Stimulated activated CD4-positive, alpha-beta T cell treated with anti-CD3 and anti-CD28 coated beads, Interleukin-4, amount 100 ng/mL, for 1 hour (primary cell): Measurements from ENCODE around the gene ZDHHC3.
"Not testable (repeated sequence)": the region's sequence is repeated elsewhere in the genome, so short reads cannot be mapped to it uniquely, and the experiment has no call there.

Experiments
- DNase-seq: peaks from one replicate; pipeline ENCODE4 v3.0.0-alpha.2; 2020

The ZDHHC3 gene

GRCh38 chr3:44962621-44963393 is 13.2 kb downstream of the ZDHHC3 start:
- no peak for DNase-seq

- no peak for DNase-seq
These were observed 14.1 kb downstream of the ZDHHC3 start for GRCh38 chr3:44961888-44962287.

- DNase-seq = no peak
These were observed 15.5 kb downstream of the ZDHHC3 start for GRCh38 chr3:44960387-44961026.

GRCh38 chr3:44958386-44958785 is 17.6 kb downstream of the ZDHHC3 start:
- DNase-seq = no peak

- DNase-seq = no peak
These were observed 18.0 kb downstream of the ZDHHC3 start for GRCh38 chr3:44957986-44958385.

- no peak for DNase-seq
These were observed 20.1 kb downstream of the ZDHHC3 start for GRCh38 chr3:44955917-44956316.

DNA sequence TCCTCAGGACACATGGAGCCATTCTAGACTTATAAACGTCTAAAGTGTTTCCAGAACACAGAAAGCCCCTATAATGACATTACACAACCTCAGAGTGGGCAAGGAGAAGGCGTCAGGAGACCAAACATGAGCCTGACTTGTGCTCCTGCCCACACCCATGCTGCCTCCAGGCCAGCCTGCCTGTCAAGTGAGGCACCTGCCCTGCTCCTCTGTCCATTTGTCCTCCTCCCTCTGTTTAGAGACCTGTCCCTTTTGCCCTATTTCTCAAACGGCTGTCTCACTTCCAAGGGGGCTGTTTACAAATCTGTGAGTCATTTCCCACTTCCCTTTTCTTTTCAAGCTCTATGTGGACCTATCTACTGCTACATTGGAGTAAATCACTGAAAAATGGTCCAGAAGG is 21.0 kb downstream of the ZDHHC3 start:
- DNase-seq = no peak

- no peak for DNase-seq
These were observed 21.7 kb downstream of the ZDHHC3 start for GRCh38 chr3:44954304-44954703.

DNA sequence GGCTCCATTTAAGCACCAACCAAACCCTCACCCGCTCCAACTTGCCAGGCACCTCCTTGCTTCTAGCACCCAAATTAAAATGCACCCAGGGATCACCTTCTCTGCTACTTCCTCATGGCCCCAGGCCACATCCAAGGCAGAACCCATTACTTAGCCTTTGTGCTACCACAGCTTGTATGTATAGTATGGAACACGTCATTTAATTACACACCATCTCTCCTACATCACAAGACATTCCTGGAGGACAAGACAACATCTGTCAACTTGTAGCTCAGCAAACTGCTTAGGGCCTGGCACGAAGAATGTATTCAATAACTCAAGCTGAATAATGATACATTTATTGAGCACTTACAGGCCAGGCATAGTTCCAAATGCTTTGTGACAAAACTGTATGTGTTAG is 23.3 kb downstream of the ZDHHC3 start:
- no peak for DNase-seq

DNA sequence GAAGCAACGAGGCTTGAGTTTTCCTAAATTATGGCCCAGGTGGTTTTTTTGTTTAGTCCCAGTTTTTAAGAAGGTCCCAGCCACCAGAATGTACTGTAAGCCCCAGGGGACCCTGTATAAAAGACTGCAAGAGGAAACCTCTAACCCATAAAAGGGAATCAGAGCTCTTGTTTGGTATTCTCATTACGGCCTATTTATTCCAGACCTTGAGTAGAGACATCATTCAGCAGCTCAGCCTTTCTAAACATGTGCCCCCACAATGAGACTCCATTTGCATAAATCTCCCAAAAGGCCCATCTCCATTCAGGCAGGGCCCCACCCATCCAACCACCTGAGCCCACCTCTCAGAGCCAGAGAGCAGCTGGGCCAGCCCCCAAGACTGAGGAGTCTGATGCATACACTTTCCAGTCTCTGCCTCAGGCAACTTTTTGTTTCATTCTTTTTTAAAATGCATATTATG is 25.7 kb downstream of the ZDHHC3 start:
- no peak for DNase-seq

GRCh38 chr3:44949770-44950169 is 26.2 kb downstream of the ZDHHC3 start:
- not testable (repeated sequence) for DNase-seq

- DNase-seq = no peak
These were observed 27.7 kb downstream of the ZDHHC3 start for GRCh38 chr3:44948239-44948638.

- no peak for DNase-seq
These were observed 33.6 kb downstream of the ZDHHC3 start for GRCh38 chr3:44942202-44942921.

DNA sequence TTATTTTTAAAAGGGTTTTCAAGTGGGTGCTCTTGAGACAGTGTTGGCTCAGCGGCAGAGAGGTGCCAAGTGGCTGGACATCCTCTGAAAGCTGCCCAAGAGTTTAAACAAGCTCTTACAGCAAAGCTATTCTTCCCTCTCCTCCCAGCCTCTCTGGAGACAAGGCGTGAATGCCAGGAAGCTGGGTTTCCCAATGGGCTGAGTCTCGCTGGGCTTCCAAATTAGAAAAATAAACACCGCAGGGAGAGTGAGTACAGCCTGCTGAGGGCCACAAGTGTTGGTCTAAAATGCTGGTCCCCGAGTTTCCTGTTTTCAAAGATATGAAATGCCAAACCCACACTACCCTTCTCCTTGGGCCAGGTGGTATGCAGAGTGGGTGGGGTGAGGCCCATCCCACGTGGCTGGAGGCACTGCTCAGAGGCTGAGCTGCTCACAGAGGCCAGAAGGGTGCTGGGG is 36.4 kb downstream of the ZDHHC3 start:
- DNase-seq = no peak

- DNase-seq = no peak
These were observed 42.7 kb downstream of the ZDHHC3 start for GRCh38 chr3:44932986-44933944.

- DNase-seq = no peak
These were observed 43.7 kb downstream of the ZDHHC3 start for GRCh38 chr3:44932271-44932670.

DNA sequence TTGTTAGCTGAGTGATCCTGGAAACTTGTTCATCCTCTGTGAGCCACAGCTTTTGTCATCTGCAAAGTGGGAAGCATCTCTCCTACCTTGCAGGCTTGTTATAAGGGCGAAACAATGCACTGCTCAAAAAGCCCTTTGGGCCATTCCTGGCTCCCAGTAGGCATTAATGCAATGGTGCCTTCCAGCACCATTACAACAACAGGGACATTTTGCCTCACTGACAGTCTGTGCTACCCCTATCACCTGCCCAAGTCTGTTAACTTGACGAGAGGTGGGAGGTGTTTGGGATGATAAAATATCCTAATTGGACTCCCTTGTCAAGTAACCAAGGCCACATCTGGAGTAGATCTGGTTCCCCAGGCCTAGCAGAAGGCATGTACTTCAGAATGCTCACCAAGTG is 44.2 kb downstream of the ZDHHC3 start:
- DNase-seq = no peak

DNA sequence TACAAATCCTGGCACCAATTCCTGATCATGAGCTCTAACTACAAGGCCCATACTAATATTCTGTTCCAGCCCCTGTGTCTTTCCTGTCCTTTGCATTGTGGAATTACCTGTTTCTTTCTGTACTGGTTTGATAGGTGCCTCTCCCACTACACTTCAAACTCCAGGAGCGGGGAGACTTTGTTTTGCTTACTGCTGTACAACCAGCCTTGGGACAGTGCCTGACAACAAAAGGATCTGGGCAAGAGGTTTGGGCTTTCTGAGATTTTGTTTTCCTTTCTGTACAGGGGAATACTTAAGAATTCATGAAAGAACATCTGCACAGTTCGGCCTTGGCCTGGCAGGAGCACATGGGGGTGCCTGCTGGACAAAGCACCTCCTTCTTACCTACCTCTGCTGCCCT is 45.1 kb downstream of the ZDHHC3 start:
- DNase-seq = no peak

DNA sequence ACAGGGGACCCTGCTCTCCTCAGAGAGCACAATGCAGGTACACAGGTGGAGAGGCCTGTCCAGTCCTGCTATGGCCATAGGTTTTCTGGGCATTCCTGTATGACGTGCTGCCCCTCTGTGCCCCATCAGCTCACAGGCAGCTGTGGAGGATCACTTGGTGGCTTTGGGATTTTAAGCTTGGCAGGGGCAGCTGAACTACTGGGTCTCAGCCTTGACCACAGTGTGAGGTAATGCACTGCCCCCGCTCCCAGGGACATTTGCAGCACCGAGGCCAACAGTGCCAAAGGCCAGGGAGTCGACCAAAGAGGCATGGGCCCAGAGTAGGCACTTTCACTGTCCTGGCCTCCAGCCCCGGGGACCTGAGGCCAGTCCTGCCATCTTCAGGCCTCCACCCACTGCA is 46.2 kb downstream of the ZDHHC3 start:
- no peak for DNase-seq

DNA sequence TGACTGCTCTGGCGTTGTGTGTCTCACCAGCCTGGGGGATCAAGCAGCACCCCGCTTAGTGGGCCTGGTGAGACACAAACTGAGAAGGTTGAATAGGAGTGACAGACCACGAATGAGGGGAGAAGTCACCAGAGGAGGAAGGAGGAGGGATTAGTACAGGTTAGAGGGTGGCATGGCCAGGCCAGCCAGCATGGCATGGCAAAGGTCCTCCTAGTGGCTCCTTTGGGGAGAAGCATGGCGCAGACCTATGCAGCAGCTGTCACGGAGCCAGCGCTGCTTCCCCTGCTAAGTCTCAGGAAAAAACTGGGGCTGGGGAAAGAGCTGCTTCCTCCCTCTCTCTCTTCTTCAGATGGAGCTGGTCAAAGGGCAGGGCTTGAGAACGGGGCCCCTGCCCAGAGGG is 48.6 kb downstream of the ZDHHC3 start:
- no peak for DNase-seq

DNA sequence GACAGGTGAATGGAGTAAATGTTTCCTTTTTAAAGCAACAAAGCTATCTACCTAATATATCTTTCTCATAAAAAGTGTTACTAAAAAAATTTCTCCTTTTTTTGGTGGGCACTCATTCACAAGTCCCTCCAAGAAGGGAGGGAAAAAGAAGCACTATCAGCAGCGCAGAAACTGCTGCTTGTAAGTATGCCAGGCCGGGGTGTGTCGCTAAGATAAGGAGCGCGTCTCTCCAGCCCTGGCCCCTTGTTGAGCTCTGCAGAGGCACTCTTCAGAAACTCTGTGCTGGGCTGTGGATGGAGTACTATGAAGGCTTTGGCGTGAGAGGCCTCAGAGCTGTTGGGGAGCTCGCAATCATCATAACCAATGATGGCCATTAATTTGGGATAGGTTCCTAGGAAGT is 49.1 kb downstream of the ZDHHC3 start:
- no peak for DNase-seq

DNA sequence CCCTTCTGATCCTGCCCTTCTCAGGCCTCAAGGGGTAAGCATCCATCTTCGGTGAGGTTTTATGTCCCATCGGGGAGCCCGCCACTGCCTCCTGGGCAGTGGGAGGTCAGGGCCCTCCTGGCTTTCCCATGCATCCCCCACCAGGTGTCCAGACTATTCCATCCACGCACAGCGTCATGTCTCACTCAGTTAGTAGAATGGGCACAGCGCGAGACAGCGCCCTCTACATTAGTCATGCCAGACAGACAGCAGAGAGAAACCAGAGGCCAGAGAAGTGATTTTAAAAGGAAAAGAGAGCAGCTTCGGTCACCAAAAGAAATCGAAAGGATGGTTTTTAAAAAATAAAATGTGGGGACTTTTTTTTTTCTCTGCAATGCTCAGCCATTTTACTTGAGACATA is 49.8 kb downstream of the ZDHHC3 start:
- no peak for DNase-seq
